Hematopoietic multipotent progenitor cell treated with erythropoietin and hydrocortisone succinate and interleukin-3 and kit ligand, for 6 days (in vitro differentiated cells): Measurements from ENCODE around the gene PGC.

Source experiments
- DNase-seq: peaks from one replicate; pipeline ENCODE4 v3.0.0-alpha.2; 2015

Gene PGC

GRCh38 chr6:41728073-41728936 lies 18.9 kb downstream of the PGC start:
- no peak for DNase-seq

DNA sequence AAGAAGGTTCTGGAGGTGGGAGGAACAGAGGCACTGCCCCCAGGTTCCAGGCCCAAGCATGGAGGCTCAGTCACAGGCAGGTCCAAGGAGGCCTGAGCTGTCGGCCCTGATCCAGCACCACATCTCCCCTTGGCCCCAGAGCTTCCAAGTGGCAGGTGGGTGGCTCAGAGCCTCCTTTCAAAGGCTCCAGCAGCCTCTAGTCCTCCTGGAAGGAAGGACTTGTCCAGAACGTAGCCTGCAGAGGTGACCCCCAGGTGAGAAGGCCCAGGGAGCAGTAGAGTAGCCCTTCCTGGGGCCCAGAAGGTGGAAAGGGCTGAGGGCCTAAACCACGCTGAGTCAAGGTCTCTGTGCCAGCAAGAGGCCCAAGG lies 19.5 kb downstream of the PGC start:
- DNase-seq: no peak

DNA sequence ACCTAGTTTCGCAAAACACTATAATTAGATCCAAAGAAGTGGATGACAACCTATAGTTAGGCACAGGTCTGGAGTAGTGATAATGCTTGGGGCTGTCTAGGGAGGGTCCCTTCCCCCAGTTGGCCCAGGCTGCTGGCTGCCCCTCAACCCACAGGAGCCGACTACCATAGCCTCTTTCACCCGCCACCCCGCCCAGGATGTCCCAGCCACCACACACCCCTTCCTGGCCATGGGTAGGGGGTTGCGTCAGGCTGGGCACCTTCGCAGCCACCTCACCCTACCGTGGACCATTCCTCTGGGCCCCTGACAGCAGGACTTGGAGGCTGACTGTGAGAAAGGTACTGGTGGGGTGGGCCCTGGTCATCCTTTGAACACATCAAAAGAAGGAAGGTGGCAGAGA lies 20.3 kb downstream of the PGC start:
- DNase-seq: no peak

- DNase-seq: no peak
These were observed 22.4 kb downstream of the PGC start for GRCh38 chr6:41724586-41725501.

- no peak for DNase-seq
These were observed 23.0 kb downstream of the PGC start for GRCh38 chr6:41724228-41724580.

- peak; percentile 76 for DNase-seq
These were observed 23.5 kb downstream of the PGC start for GRCh38 chr6:41723530-41724227.

DNA sequence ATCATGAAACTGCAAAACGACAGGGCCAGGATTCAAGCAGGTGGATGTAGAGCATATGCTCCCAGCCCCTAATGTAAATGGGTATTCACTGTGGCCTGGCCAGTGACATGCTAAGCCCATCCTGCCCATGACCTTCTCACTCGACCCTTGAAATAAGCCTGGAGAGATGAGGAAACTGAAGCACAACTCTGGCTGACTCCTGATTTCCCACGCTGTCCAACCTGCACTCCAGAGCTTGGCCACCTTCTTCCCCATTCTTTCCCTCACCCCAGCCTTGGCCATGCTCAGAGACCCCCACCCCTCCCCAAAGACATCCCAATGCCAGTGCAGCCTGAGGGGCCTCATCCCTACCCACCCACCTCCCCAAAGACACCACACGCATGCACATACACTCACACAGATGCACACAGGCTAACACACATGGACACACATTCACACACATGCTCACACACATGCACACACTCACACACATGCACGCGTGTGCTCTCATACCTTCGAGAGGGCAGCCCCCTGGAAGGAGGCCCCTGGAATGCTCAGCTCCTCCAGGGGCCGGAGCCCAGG lies 24.1 kb downstream of the PGC start:
- DNase-seq: no peak

DNA sequence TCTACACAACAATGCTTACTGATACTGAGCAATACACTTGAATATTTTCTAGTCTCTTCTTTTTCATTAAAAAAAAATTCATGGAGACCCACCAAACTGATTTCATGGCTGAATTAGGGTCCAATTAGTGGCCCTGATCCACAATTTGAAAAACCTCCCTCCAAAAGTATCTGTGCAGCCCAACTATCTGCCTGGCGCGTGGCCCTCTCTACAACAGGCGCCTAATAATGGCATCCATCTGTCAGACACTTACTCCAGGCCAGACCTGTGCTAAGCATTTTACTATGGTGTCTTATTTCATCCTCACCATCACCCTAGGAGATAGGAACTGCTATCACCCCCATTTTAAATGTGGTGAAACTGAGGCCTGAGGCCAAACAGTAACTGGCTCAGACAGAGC lies 25.8 kb downstream of the PGC start:
- no peak for DNase-seq

DNA sequence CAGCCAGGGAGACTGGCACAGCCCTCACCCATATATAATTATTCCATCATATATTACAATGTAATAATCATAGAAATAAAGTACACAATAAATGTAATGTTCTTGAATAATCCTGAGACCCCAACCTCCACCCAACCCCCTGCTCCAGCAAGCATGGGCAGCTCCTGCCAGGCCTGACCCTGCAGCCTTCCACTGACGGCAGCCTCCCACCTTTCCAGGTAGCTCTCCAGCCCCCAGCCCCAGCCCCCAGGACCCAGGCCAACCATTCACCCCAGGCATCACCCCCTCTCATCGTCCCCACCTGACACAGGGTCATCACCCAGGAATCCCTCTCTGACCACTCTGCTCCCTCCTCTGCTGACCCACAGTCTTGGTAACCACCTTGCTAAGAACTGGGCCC lies 26.4 kb downstream of the PGC start:
- no peak for DNase-seq

- no peak for DNase-seq
These were observed 27.0 kb downstream of the PGC start for GRCh38 chr6:41720262-41720620.

- DNase-seq: no peak
These were observed 27.5 kb downstream of the PGC start for GRCh38 chr6:41719436-41720261.

- no peak for DNase-seq
These were observed 28.4 kb downstream of the PGC start for GRCh38 chr6:41718828-41719227.

- DNase-seq: no peak
These were observed 29.8 kb downstream of the PGC start for GRCh38 chr6:41717392-41717736.

DNA sequence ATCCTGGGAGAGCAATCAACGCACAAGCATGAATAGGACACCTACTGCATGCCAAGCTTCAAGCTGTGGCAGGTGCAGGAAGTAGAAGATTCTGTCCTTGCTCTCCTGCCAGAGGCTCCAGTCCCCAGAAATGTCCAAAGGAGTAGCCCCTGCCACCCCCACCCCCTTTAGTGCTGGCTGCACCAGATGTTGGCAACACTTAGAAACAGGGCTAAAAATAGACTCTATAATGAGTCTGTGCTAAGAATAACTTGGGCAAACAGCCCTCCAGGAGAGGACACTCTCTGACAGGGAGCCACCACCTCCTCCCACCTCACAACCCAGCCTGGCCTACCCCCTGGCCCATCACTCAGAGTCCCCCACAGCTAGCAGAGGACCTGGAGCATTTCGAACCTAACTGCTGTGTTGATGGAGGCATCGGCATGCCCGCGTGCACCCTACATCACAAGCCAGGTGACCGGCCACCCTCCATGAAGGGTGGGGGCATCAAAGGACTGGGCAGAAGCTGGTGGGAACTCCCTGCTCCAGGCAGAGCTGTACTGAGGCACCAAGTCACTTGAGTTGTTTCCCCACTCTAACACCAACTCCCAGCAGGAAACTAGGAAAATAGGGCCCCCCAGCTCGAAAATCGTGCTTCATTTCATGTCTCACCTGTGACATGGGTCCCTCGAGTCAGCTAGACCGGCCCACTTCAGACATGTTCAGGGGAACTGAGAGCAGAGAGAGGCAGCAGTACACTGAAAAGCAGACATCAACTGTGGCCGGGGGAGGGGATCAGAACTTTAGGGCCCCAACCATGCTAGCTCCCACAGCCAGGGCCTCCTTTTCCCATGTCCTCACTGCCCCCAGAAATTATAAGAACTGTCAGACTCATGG lies 30.4 kb downstream of the PGC start:
- DNase-seq: no peak

DNA sequence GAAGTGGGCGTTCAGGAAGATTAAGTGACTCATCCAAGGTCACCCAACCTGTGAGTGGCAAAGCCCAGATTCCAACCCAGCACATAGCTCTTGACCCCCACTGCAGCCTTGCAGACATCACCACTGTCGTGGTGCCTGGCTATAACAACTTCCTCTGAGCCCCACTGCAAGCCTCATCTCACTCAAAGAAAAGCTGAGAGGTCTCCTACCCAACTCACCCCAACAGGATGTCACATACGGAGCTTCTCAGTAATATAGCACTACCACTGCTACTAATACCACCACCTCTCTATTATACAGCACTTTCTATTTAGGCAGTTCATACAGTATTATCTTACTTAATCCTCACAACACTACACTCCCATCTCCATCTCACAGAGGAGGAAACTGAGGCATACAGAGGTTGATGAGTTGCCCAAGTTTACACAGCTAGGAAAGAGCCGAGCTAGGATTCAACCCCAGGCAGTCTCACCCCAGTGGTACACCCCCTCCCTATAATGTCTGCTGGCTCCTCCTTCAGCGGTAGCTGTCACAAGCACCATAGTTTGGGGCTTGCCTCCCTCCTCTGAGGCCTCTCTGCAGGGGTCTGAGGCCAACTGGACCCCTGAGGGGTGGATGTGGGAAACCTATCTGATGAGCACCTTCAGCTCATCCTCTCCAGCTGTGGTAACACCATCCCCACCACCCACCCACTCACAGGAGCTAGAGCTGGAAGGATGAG lies 31.2 kb downstream of the PGC start:
- no peak for DNase-seq

DNA sequence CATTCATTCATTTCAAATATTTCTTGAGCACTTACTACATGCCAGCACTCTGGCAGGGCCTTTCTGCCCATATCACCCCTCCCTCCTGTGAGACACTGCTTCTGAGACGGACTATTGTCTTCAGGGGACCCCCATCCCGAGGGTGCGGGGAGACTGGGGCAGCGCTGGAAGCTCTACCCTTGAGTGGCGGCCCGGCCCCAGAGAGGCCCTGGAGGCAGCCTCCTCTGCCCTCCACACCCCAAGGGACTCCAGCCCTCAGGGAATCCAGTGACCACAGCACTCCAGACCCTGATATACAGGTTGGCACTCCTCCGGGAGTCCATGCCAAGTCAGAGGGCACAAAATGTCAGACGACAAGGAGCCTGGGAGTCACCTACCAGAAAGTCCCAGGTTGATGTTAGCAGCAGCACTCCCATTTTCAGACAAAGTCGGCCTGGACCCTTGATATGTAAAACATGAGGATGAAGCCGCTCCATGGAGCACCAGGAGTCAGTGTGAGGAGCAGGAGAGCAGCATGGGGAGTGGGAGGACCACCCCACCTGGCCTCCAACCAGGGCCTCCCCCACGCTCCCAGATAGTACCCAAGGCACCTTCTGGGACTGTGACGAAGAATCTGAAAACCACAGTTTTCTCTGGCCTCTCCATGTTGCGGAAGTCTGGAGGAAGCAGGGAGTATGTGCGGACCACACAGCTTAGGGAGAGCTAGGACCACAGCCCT lies 32.5 kb downstream of the PGC start:
- no peak for DNase-seq

DNA sequence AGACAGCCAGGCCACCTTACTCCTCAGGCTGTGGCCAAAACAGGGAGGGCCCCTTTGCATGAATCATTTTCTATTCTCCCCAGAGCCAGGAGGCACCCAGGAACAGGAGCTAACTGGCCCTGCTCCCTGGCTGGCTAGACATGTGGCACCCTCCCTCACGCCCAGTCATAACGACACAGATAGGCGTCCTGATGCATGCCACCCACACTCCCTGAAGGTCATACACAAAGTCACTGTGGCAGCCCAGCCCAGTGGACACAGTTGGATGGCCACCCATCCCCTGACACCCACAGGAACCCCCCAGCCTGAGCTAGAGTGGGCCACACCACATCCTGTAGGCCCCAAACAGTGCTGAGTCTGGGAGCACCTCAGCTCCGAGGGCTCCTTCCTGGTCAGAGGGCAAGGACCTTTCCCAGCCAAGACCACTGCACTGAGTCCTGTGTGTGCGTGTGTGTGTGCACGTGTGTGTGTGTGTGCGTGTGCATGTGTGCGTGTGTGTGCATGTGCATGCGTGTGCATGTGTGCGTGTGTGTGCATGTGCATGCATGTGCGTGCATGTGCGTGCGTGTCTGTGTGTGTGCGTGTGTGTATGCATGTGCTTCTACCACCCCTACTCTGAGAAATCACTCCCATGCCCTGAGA lies 33.4 kb downstream of the PGC start:
- no peak for DNase-seq

- DNase-seq: no peak
These were observed 34.0 kb downstream of the PGC start for GRCh38 chr6:41713159-41713649.

- DNase-seq: no peak
These were observed 34.5 kb downstream of the PGC start for GRCh38 chr6:41712651-41713103.
